HL-60 (cell line): ENCODE results near the gene SLC12A3.

Source experiments
- DNase-seq, 2 experiments: peaks; one replicate each; pipeline ENCODE4 v3.0.0-alpha.2; 2010 to 2020; ENCODE audit warnings: low read depth in 1 of 2, low spot score in 1 of 2
- H3K27ac ChIP-seq: fragments of 250-450 bp; sonication (Bioruptor Pico); replicated peaks from 2 replicates; pipeline ENCODE4 v1.5.1; 2020; ENCODE audit warnings: mild to moderate bottlenecking, moderate library complexity
- H3K27me3 ChIP-seq: fragments of 250-450 bp; sonication (Bioruptor Pico); 2 replicates; pipeline ENCODE4 v1.5.1; 2021; ENCODE audit warnings: mild to moderate bottlenecking, moderate library complexity; ENCODE audit not compliant: insufficient read depth, poor library complexity, severe bottlenecking
- H3K4me3 ChIP-seq: replicated peaks from 2 replicates; pipeline ENCODE4 v1.5.1; 2011; ENCODE audit warnings: mild to moderate bottlenecking, control low read depth, low read length; ENCODE audit not compliant: insufficient read depth
- CTCF ChIP-seq: IDR thresholded peaks from one replicate; pipeline ENCODE4 v1.5.1; 2011; ENCODE audit warnings: low read length, control low read depth, inconsistent platforms; ENCODE audit not compliant: insufficient read depth
- GABPA ChIP-seq: IDR thresholded peaks from 2 replicates; pipeline ENCODE4 v1.6.1; 2012; ENCODE audit warnings: low read depth
- POLR2AphosphoS5 ChIP-seq: IDR thresholded peaks from 2 replicates; pipeline ENCODE4 v1.6.1; 2012; ENCODE audit warnings: low read depth
- REST ChIP-seq: IDR thresholded peaks from 2 replicates; pipeline ENCODE4 v1.6.1; 2012; ENCODE audit warnings: low read depth; ENCODE audit not compliant: insufficient replicate concordance
- SPI1 ChIP-seq: IDR thresholded peaks from 2 replicates; pipeline ENCODE4 v1.6.1; 2012; ENCODE audit warnings: low read depth, mild to moderate bottlenecking, borderline replicate concordance

Gene SLC12A3

GRCh38 chr16:56858374-56858773 lies 6.6 kb upstream of the SLC12A3 start:
- H3K27ac ChIP-seq, result no peak overlapping the region
- H3K4me3 ChIP-seq, result no peak overlapping the region
- no peak for TF ChIP-seq POLR2AphosphoS5
- no peak for TF ChIP-seq CTCF
- TF ChIP-seq GABPA, result no peak
- TF ChIP-seq SPI1, result no peak
- TF ChIP-seq REST, result no peak
- DNase-seq, result peak; percentile 23 to 80
- H3K27me3 ChIP-seq, result no peaks in the 10 kb centered on the region

- Histone ChIP-seq H3K4me3 (no peak overlapping the region), H3K27me3 (no peaks in the 10 kb centered on the region), H3K27ac (no peak overlapping the region)
- no peak for TF ChIP-seq CTCF
- no peak for TF ChIP-seq POLR2AphosphoS5
- TF ChIP-seq SPI1, result no peak
- no peak for TF ChIP-seq GABPA
- TF ChIP-seq REST, result no peak
- DNase-seq, result no peak
These were observed 5.4 kb upstream of the SLC12A3 start for GRCh38 chr16:56859636-56860035.

GRCh38 chr16:56860226-56861020 lies 4.6 kb upstream of the SLC12A3 start:
- Histone ChIP-seq H3K27ac (no peak overlapping the region), H3K4me3 (no peak overlapping the region), H3K27me3 (no peaks in the 10 kb centered on the region)
- TF ChIP-seq GABPA (no peak), SPI1 (no peak), REST (no peak), POLR2AphosphoS5 (no peak), CTCF (no peak)
- DNase-seq, result no peak
